ENCODE measurements around the gene SYNGR4.

DNA sequence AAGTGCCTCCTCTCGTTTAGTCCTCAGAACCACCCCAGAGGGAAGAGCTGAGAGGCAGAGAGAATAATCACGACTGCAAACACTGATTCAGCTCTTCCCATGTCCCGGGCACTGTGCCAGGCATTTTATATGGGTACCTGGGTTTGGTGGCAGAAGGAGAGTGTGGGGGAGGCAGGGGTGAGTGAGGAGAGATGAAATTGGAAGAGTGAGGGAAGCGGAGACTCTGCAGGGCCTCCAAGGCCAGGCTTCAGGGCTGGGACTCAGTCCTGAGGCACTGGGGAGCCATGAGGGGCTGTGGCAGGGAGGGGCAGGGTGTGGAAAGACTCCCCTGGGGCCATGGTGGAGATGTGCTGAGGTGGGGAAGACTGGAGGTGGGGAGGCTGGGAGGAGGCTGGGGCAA is 8.7 kb downstream of the SYNGR4 start:
- TF ChIP-seq, protein P1, sequence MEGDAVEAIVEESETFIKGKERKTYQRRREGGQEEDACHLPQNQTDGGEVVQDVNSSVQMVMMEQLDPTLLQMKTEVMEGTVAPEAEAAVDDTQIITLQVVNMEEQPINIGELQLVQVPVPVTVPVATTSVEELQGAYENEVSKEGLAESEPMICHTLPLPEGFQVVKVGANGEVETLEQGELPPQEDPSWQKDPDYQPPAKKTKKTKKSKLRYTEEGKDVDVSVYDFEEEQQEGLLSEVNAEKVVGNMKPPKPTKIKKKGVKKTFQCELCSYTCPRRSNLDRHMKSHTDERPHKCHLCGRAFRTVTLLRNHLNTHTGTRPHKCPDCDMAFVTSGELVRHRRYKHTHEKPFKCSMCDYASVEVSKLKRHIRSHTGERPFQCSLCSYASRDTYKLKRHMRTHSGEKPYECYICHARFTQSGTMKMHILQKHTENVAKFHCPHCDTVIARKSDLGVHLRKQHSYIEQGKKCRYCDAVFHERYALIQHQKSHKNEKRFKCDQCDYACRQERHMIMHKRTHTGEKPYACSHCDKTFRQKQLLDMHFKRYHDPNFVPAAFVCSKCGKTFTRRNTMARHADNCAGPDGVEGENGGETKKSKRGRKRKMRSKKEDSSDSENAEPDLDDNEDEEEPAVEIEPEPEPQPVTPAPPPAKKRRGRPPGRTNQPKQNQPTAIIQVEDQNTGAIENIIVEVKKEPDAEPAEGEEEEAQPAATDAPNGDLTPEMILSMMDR (IDR thresholded peaks at IDR 0.05) = no peak
- TF ChIP-seq, protein P2, sequence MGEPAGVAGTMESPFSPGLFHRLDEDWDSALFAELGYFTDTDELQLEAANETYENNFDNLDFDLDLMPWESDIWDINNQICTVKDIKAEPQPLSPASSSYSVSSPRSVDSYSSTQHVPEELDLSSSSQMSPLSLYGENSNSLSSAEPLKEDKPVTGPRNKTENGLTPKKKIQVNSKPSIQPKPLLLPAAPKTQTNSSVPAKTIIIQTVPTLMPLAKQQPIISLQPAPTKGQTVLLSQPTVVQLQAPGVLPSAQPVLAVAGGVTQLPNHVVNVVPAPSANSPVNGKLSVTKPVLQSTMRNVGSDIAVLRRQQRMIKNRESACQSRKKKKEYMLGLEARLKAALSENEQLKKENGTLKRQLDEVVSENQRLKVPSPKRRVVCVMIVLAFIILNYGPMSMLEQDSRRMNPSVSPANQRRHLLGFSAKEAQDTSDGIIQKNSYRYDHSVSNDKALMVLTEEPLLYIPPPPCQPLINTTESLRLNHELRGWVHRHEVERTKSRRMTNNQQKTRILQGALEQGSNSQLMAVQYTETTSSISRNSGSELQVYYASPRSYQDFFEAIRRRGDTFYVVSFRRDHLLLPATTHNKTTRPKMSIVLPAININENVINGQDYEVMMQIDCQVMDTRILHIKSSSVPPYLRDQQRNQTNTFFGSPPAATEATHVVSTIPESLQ (CRISPR knock-in tag; IDR thresholded peaks at IDR 0.05) = no peak
- TF ChIP-seq, protein P3, sequence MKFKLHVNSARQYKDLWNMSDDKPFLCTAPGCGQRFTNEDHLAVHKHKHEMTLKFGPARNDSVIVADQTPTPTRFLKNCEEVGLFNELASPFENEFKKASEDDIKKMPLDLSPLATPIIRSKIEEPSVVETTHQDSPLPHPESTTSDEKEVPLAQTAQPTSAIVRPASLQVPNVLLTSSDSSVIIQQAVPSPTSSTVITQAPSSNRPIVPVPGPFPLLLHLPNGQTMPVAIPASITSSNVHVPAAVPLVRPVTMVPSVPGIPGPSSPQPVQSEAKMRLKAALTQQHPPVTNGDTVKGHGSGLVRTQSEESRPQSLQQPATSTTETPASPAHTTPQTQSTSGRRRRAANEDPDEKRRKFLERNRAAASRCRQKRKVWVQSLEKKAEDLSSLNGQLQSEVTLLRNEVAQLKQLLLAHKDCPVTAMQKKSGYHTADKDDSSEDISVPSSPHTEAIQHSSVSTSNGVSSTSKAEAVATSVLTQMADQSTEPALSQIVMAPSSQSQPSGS (CRISPR knock-in tag; IDR thresholded peaks at IDR 0.05; ENCODE audit: borderline replicate concordance, low read depth) = no peak
- TF ChIP-seq, protein P4, sequence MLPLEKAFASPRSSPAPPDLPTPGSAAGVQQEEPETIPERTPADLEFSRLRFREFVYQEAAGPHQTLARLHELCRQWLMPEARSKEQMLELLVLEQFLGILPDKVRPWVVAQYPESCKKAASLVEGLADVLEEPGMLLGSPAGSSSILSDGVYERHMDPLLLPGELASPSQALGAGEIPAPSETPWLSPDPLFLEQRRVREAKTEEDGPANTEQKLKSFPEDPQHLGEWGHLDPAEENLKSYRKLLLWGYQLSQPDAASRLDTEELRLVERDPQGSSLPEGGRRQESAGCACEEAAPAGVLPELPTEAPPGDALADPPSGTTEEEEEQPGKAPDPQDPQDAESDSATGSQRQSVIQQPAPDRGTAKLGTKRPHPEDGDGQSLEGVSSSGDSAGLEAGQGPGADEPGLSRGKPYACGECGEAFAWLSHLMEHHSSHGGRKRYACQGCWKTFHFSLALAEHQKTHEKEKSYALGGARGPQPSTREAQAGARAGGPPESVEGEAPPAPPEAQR (CRISPR knock-in tag; IDR thresholded peaks at IDR 0.05) = no peak
- no peak for TF ChIP-seq ZBTB21 (CRISPR knock-in tag; IDR thresholded peaks at IDR 0.05; ENCODE audit: borderline replicate concordance)

Data from WTC11 (cell line).